ENCODE results near the gene CACTIN.

CACTIN gene

DNA sequence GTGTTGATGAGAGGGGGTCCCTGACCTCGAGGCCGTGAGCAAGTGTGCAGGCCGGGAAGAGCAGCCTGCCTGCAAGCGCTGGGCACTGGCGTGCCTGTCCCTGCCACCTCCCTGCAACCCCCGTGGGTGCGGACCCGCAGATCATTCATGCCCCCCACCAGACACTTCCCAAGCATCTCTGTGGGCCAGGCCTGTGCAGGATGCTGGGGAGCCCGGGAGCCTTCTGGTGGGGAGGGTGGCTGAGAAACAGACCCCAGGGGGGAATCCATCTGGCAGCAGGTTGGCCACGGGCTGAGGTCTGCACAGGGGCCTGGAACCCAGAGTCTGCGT is 18.4 kb upstream of the CACTIN start:
- H3K4me3 ChIP-seq (ENCODE audit: control insufficient read depth, low read depth, low read length) = no peak overlapping the region

GRCh38 chr19:3644351-3645066 is 17.9 kb upstream of the CACTIN start:
- H3K4me3 ChIP-seq (ENCODE audit: control insufficient read depth, low read depth, low read length) = no peak overlapping the region
- TF ChIP-seq, protein P1, sequence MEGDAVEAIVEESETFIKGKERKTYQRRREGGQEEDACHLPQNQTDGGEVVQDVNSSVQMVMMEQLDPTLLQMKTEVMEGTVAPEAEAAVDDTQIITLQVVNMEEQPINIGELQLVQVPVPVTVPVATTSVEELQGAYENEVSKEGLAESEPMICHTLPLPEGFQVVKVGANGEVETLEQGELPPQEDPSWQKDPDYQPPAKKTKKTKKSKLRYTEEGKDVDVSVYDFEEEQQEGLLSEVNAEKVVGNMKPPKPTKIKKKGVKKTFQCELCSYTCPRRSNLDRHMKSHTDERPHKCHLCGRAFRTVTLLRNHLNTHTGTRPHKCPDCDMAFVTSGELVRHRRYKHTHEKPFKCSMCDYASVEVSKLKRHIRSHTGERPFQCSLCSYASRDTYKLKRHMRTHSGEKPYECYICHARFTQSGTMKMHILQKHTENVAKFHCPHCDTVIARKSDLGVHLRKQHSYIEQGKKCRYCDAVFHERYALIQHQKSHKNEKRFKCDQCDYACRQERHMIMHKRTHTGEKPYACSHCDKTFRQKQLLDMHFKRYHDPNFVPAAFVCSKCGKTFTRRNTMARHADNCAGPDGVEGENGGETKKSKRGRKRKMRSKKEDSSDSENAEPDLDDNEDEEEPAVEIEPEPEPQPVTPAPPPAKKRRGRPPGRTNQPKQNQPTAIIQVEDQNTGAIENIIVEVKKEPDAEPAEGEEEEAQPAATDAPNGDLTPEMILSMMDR (conservative IDR thresholded peaks at IDR 0.05; ENCODE audit: control insufficient read depth, insufficient read depth, low read depth, low read length) = no peak
- DNase-seq (ENCODE audit: low read depth) = peak; percentile 55

More for the DNA sequence above, 18.4 kb upstream of the CACTIN start:
- TF ChIP-seq, protein P1 (conservative IDR thresholded peaks at IDR 0.05; ENCODE audit: control insufficient read depth, insufficient read depth, low read depth, low read length) = no peak
- no peak for DNase-seq (ENCODE audit: low read depth)

DNA sequence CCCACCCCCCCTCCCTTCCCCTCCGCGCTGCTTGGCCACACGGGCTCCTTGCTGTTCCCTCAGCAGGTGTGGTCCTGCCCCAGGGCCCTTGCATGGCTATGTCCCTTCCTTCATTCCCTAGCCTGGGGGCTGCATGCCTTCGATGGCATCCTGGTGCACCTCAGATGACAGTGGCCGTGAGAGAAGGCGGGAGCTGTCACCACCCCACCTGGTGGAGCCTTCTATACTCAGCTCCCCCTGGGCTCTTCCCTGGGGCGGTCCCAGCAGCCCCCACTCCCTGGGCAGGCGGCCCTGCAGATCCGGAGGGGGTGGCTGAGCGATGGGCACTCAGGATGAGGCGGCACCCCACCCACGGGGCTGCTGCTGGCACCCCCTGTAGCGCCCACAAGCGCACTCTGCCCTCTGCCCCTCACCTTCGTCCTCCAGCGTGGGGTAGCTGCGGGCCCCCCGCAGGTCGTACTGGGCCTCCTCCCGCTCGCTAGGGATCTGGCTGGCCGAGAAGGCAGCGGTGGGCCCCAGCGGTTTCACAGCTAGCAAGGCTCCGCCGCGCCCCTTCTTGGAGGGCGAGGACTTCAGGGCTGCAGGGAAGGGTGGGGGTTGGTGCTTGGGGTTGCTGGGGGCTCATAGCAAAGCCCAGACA is 17.2 kb upstream of the CACTIN start:
- TF ChIP-seq, protein P1 (conservative IDR thresholded peaks at IDR 0.05; ENCODE audit: control insufficient read depth, insufficient read depth, low read depth, low read length) = no peak
- no peak overlapping the region for H3K4me3 ChIP-seq (ENCODE audit: control insufficient read depth, low read depth, low read length)
- DNase-seq (ENCODE audit: low read depth) = no peak

DNA sequence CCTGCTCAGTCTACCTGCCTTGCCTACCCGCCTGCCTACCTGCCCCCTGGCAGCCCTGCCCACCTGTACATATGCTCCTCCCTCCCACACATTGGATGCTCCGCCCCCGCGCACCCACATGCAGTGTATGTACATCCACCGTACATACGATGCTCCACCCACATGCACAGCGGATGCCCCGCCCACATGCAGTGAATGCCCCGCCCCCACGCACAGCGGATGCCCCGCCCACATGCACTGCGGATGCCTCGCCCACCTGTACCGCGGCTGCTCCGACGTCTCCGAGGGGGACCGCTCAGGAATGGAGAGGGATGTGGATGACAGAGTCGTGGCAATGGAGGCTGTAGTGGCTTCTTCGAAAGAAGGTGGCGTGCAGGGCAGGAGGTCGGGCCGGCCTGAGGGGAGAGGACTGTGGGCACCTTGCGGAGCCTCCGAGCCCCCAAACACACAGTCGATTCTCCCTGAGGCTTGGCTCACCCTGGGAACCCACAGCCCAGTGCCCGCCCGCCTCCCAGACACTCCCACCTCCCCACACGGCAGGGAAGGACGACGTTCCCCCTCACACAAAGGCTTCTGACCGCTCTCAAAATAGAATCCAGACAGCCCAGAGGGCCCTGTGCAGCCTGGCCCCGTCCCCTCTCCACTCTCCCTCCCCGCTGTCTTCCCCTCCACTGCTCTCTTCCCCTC is 16.5 kb upstream of the CACTIN start:
- H3K4me3 ChIP-seq (ENCODE audit: control insufficient read depth, low read depth, low read length) = no peak overlapping the region
- no peak for DNase-seq (ENCODE audit: low read depth)

DNA sequence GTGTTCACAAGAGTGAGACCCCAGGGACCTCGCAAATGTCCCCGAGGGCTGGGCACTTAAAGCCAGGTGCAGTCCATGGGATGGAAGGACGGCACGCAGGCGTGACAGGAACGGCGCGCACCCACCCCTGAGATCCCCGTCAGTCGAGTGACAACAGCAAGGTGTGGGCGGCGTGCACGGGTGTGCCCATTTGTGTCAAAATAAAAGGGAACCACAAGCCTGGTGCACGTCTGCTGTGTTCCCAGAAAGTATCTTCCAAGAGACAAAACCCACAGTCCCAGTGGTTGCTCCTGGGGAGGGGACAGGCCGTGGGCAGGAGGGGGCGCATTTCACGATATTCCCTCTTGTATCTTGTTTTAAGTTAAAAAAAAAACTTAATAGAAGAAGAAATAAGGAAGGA is 15.7 kb upstream of the CACTIN start:
- no peak for DNase-seq (ENCODE audit: low read depth)
- TF ChIP-seq, protein P1 (conservative IDR thresholded peaks at IDR 0.05; ENCODE audit: control insufficient read depth, insufficient read depth, low read depth, low read length) = no peak
- no peak overlapping the region for H3K4me3 ChIP-seq (ENCODE audit: control insufficient read depth, low read depth, low read length)

More for the DNA sequence above, 16.5 kb upstream of the CACTIN start:
- TF ChIP-seq, protein P1 (conservative IDR thresholded peaks at IDR 0.05; ENCODE audit: control insufficient read depth, insufficient read depth, low read depth, low read length) = no peak

DNA sequence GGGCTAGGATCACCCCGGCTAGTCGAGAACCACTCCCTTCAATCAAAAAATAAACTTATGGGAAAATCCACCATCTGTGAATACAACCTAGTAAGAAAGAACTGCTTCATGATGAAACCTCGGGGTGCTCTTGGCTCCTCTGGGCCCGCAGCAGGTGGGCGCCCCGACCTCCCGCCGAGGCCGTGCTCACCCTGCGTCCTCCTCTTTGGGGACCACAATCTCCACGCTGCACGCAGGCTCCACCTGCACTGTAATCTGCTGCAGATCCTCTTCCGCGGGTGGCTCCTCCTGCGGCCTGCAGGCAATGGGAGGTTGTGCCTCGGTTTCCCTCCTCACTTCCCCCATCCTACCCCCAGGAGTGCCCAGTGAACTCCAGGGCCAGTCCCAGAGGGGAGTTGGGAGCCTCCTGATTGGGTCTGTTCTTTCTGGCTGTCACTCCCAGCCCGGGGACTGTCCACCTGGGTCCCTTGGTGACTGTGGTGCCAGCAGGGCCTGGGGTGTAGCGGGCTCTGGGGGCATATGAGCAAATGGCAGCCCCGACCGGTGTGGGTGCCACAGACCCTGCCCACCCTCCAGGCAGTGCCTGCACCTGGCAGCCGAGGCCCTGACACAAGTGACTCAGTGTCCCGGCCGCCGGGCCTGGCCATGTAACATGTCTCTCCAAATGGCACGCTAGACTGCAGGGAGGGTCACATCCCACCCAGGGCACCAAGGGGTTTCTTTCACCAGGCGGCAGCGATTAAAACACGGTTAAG is 15.1 kb upstream of the CACTIN start:
- H3K4me3 ChIP-seq (ENCODE audit: control insufficient read depth, low read depth, low read length) = no peak overlapping the region
- TF ChIP-seq, protein P1 (conservative IDR thresholded peaks at IDR 0.05; ENCODE audit: control insufficient read depth, insufficient read depth, low read depth, low read length) = no peak
- no peak for DNase-seq (ENCODE audit: low read depth)

All from fibroblast of mammary gland (primary cell).